Measurements from ENCODE around the gene VAMP7. TPM values are rescaled to one million over a fixed set of nuclear protein-coding genes. Genes with fewer than 3 reads are reported as not detected.
"Not testable (repeated sequence)": the region's sequence is repeated elsewhere in the genome, so short reads cannot be mapped to it uniquely, and the experiment has no call there.

VAMP7 gene
- polyA plus RNA-seq, 4 donors = 26.8 to 37.3 (median 32.4) TPM

- H3K4me1 ChIP-seq (ENCODE audit: control insufficient read depth in 3 of 3, insufficient read depth in 2 of 3, low read depth in 1 of 3, low read length in 2 of 3); H3K4me3 ChIP-seq (ENCODE audit: low read depth in 1 of 3, low read length in 3 of 3); H3K27me3 ChIP-seq (ENCODE audit: control insufficient read depth in 3 of 3, insufficient read depth in 3 of 3, low read length in 3 of 3); DNase-seq; FAIRE-seq; H3K36me3 ChIP-seq (ENCODE audit: control insufficient read depth in 3 of 3, insufficient read depth in 2 of 3, low read depth in 1 of 3, low read length in 3 of 3); H3K27ac ChIP-seq (ENCODE audit: low read depth in 1 of 3, low read length in 2 of 3): not testable (repeated sequence)
- WGBS, 3 donors = 86 to 89% (median 89%) methylated on average over 7 of the region's 8 CpGs
- H3K9me3 ChIP-seq (ENCODE audit: control insufficient read depth in 2 of 2, insufficient read depth in 1 of 2, low read depth in 1 of 2, low read length in 1 of 2) = peaks cover 1 to 16% of the 10 kb centered on the region in 2 donors
These were observed 49.9 kb downstream of the VAMP7 start for GRCh38 chrX:155930852-155931618.

DNA sequence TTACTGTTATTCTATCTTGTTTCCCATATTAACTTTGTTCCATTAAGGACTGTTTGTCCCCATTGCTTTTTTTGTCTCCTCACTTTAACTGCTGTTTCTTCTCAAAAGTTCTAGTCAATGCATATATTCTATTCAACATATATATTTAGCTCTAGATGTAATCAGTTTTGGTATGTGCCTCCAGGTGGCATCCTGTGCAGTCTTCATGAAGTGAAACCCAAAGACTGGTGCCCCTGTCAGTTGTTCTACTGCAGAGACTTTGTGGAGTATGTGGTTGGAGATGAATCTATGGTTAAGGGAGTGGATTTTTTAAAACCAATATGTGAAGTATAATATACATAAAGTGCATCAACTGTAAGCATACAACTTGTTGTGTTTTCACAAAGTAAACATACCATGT lies 57.0 kb downstream of the VAMP7 start:
- Histone ChIP-seq H3K27me3 (ENCODE audit: control insufficient read depth in 3 of 3, insufficient read depth in 3 of 3, low read length in 3 of 3) (no peaks in the 10 kb centered on the region), H3K4me3 (ENCODE audit: low read depth in 1 of 3, low read length in 3 of 3) (no peak overlapping the region), H3K9me3 (ENCODE audit: control insufficient read depth in 2 of 2, insufficient read depth in 1 of 2, low read depth in 1 of 2, low read length in 1 of 2) (peaks cover 0 to 2% of the 10 kb centered on the region in 2 donors), H3K4me1 (ENCODE audit: control insufficient read depth in 3 of 3, insufficient read depth in 2 of 3, low read depth in 1 of 3, low read length in 2 of 3) (no peaks in the 10 kb centered on the region), H3K27ac (ENCODE audit: low read depth in 1 of 3, low read length in 2 of 3) (no peak overlapping the region), H3K36me3 (ENCODE audit: control insufficient read depth in 3 of 3, insufficient read depth in 2 of 3, low read depth in 1 of 3, low read length in 3 of 3) (no peaks in the 10 kb centered on the region)
- DNase-seq (no peak), FAIRE-seq (no peak)

- 64 to 91% (median 82%) methylated on average over 2 of the region's 2 CpGs for WGBS, 3 donors
- H3K27me3 ChIP-seq (ENCODE audit: control insufficient read depth in 3 of 3, insufficient read depth in 3 of 3, low read length in 3 of 3) = no peaks in the 10 kb centered on the region
These were observed 68.0 kb downstream of the VAMP7 start for GRCh38 chrX:155949098-155949497.

GRCh38 chrX:155951237-155951789 lies 70.2 kb downstream of the VAMP7 start:
- no peak for DNase-seq
- no peaks in the 10 kb centered on the region for H3K36me3 ChIP-seq (ENCODE audit: control insufficient read depth in 3 of 3, insufficient read depth in 2 of 3, low read depth in 1 of 3, low read length in 3 of 3)
- 57 to 66% (median 64%) methylated on average over 3 of the region's 3 CpGs for WGBS, 3 donors
- no peak for FAIRE-seq
- peaks cover 0 to 5% of the 10 kb centered on the region in 2 donors for H3K9me3 ChIP-seq (ENCODE audit: control insufficient read depth in 2 of 2, insufficient read depth in 1 of 2, low read depth in 1 of 2, low read length in 1 of 2)
- no peak overlapping the region for H3K4me3 ChIP-seq (ENCODE audit: low read depth in 1 of 3, low read length in 3 of 3)
- no peaks in the 10 kb centered on the region for H3K4me1 ChIP-seq (ENCODE audit: control insufficient read depth in 3 of 3, insufficient read depth in 2 of 3, low read depth in 1 of 3, low read length in 2 of 3)
- no peaks in the 10 kb centered on the region for H3K27me3 ChIP-seq (ENCODE audit: control insufficient read depth in 3 of 3, insufficient read depth in 3 of 3, low read length in 3 of 3)
- H3K27ac ChIP-seq (ENCODE audit: low read depth in 1 of 3, low read length in 2 of 3) = no peak overlapping the region

More at GRCh38 chrX:155949098-155949497, 68.0 kb downstream of the VAMP7 start:
- DNase-seq = no peak
- FAIRE-seq = no peak
- H3K36me3 ChIP-seq (ENCODE audit: control insufficient read depth in 3 of 3, insufficient read depth in 2 of 3, low read depth in 1 of 3, low read length in 3 of 3) = no peaks in the 10 kb centered on the region
- H3K4me3 ChIP-seq (ENCODE audit: low read depth in 1 of 3, low read length in 3 of 3) = no peak overlapping the region
- no peak overlapping the region for H3K27ac ChIP-seq (ENCODE audit: low read depth in 1 of 3, low read length in 2 of 3)
- peaks cover 0 to 3% of the 10 kb centered on the region in 2 donors for H3K9me3 ChIP-seq (ENCODE audit: control insufficient read depth in 2 of 2, insufficient read depth in 1 of 2, low read depth in 1 of 2, low read length in 1 of 2)
- H3K4me1 ChIP-seq (ENCODE audit: control insufficient read depth in 3 of 3, insufficient read depth in 2 of 3, low read depth in 1 of 3, low read length in 2 of 3) = no peaks in the 10 kb centered on the region

- no peak for DNase-seq
- Histone ChIP-seq H3K4me3 (ENCODE audit: low read depth in 1 of 3, low read length in 3 of 3) (no peak overlapping the region), H3K27ac (ENCODE audit: low read depth in 1 of 3, low read length in 2 of 3) (no peak overlapping the region), H3K4me1 (ENCODE audit: control insufficient read depth in 3 of 3, insufficient read depth in 2 of 3, low read depth in 1 of 3, low read length in 2 of 3) (no peaks in the 10 kb centered on the region), H3K27me3 (ENCODE audit: control insufficient read depth in 3 of 3, insufficient read depth in 3 of 3, low read length in 3 of 3) (no peaks in the 10 kb centered on the region), H3K36me3 (ENCODE audit: control insufficient read depth in 3 of 3, insufficient read depth in 2 of 3, low read depth in 1 of 3, low read length in 3 of 3) (no peaks in the 10 kb centered on the region), H3K9me3 (ENCODE audit: control insufficient read depth in 2 of 2, insufficient read depth in 1 of 2, low read depth in 1 of 2, low read length in 1 of 2) (peaks cover 0 to 7% of the 10 kb centered on the region in 2 donors)
- WGBS, 3 donors = 70 to 76% (median 74%) methylated on average over 3 of the region's 3 CpGs
- FAIRE-seq = no peak
These were observed 71.9 kb downstream of the VAMP7 start for GRCh38 chrX:155953055-155953454.

DNA sequence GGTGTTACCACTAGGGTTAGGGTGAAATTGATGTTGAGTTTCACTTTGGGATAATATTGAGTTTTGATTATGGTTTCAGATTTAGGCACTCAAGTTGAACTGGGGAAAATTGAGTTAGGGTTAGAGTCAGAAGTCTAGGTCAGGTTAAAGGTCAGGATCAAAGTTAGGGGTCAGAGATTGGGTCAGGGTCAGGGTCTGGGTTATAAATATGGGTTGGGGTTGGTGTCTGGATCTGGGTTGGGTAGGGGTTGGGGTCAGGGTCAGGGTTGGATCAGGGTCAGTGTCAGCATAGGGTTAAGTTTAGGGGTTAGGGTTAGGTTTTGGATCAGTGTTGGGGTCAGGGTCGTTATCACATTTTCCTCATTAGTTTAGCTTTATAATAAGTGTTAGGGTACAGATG lies 73.6 kb downstream of the VAMP7 start:
- 23 to 50% (median 35%) methylated on average over 1 of the region's 1 CpG for WGBS, 3 donors
- Histone ChIP-seq H3K9me3 (ENCODE audit: control insufficient read depth in 2 of 2, insufficient read depth in 1 of 2, low read depth in 1 of 2, low read length in 1 of 2) (peaks cover 0 to 7% of the 10 kb centered on the region in 2 donors), H3K4me3 (ENCODE audit: low read depth in 1 of 3, low read length in 3 of 3) (no peak overlapping the region), H3K27ac (ENCODE audit: low read depth in 1 of 3, low read length in 2 of 3) (no peak overlapping the region), H3K27me3 (ENCODE audit: control insufficient read depth in 3 of 3, insufficient read depth in 3 of 3, low read length in 3 of 3) (no peaks in the 10 kb centered on the region), H3K36me3 (ENCODE audit: control insufficient read depth in 3 of 3, insufficient read depth in 2 of 3, low read depth in 1 of 3, low read length in 3 of 3) (no peaks in the 10 kb centered on the region), H3K4me1 (ENCODE audit: control insufficient read depth in 3 of 3, insufficient read depth in 2 of 3, low read depth in 1 of 3, low read length in 2 of 3) (no peaks in the 10 kb centered on the region)
- no peak for DNase-seq
- no peak for FAIRE-seq

GRCh38 chrX:155956099-155956498 lies 75.0 kb downstream of the VAMP7 start:
- FAIRE-seq (no peak), DNase-seq (no peak)
- no peaks in the 10 kb centered on the region for H3K4me1 ChIP-seq (ENCODE audit: control insufficient read depth in 3 of 3, insufficient read depth in 2 of 3, low read depth in 1 of 3, low read length in 2 of 3)
- H3K27ac ChIP-seq (ENCODE audit: low read depth in 1 of 3, low read length in 2 of 3) = no peak overlapping the region
- no peaks in the 10 kb centered on the region for H3K36me3 ChIP-seq (ENCODE audit: control insufficient read depth in 3 of 3, insufficient read depth in 2 of 3, low read depth in 1 of 3, low read length in 3 of 3)
- H3K27me3 ChIP-seq (ENCODE audit: control insufficient read depth in 3 of 3, insufficient read depth in 3 of 3, low read length in 3 of 3) = no peaks in the 10 kb centered on the region
- 79 to 91% (median 90%) methylated on average over 9 of the region's 9 CpGs for WGBS, 3 donors
- peaks cover 0 to 5% of the 10 kb centered on the region in 2 donors for H3K9me3 ChIP-seq (ENCODE audit: control insufficient read depth in 2 of 2, insufficient read depth in 1 of 2, low read depth in 1 of 2, low read length in 1 of 2)
- no peak overlapping the region for H3K4me3 ChIP-seq (ENCODE audit: low read depth in 1 of 3, low read length in 3 of 3)

- Histone ChIP-seq H3K27me3 (ENCODE audit: control insufficient read depth in 3 of 3, insufficient read depth in 3 of 3, low read length in 3 of 3) (no peaks in the 10 kb centered on the region), H3K9me3 (ENCODE audit: control insufficient read depth in 2 of 2, insufficient read depth in 1 of 2, low read depth in 1 of 2, low read length in 1 of 2) (peaks cover 0 to 5% of the 10 kb centered on the region in 2 donors), H3K4me3 (ENCODE audit: low read depth in 1 of 3, low read length in 3 of 3) (no peak overlapping the region), H3K4me1 (ENCODE audit: control insufficient read depth in 3 of 3, insufficient read depth in 2 of 3, low read depth in 1 of 3, low read length in 2 of 3) (no peaks in the 10 kb centered on the region), H3K36me3 (ENCODE audit: control insufficient read depth in 3 of 3, insufficient read depth in 2 of 3, low read depth in 1 of 3, low read length in 3 of 3) (no peaks in the 10 kb centered on the region), H3K27ac (ENCODE audit: low read depth in 1 of 3, low read length in 2 of 3) (no peak overlapping the region)
- FAIRE-seq (no peak), DNase-seq (no peak)
- 55 to 64% (median 57%) methylated on average over 3 of the region's 3 CpGs for WGBS, 3 donors
These were observed 75.5 kb downstream of the VAMP7 start for GRCh38 chrX:155956649-155957048.

Measured in small intestine (tissue), 7 donors.